Natural killer cell treated with Interleukin-12 subunit alpha and Interleukin-12 subunit beta and Interleukin-15 and Interleukin-18, amount 100 ng/mL, for 72 hours (primary cell): ENCODE data around the gene FAM236D. TPM values are rescaled to one million over a fixed set of nuclear protein-coding genes. Genes with fewer than 3 reads are reported as not detected.

Source experiments
- total RNA-seq, 2 donors: library from RNA; stranded (reverse); gene quantifications; one replicate each; pipeline ENCODE4 v1.2.3, GENCODE V29; 2022

FAM236D gene
- total RNA-seq, 2 donors from 2014 or later = not detected

Other genes starting within 250 kb of the FAM236D start
- gene HDAC8, start 235.4 kb downstream of the FAM236D start, total RNA-seq = 10 to 100 TPM; 31.5 to 46.8 TPM
- gene PHKA1, start 93.9 kb downstream of the FAM236D start, total RNA-seq = 1 to 10 TPM in 1 of 2 donors, under 1 TPM in 1; 0.50 to 2.7 TPM
- gene DMRTC1B, start 31.3 kb downstream of the FAM236D start, total RNA-seq = not detected
- gene FAM236B, start 25.6 kb downstream of the FAM236D start, total RNA-seq = not detected
- gene FAM236C, start 104.4 kb upstream of the FAM236D start, total RNA-seq = not detected
- not detected for gene FAM236A, start 130.0 kb upstream of the FAM236D start, total RNA-seq
- not detected for gene DMRTC1, start 135.6 kb upstream of the FAM236D start, total RNA-seq
- gene PABPC1L2B, start 194.7 kb upstream of the FAM236D start, total RNA-seq = not detected